ENCODE data around the gene TLX2. TPM values are rescaled to one million over a fixed set of nuclear protein-coding genes. Genes with fewer than 3 reads are reported as not detected.

Gene TLX2
- total and polyA plus RNA-seq, 2 experiments from 2014 or later = not detected

- peaks cover 23% of the 10 kb centered on the region for H3K79me2 ChIP-seq (ENCODE audit: insufficient read depth)
- H3F3A ChIP-seq (ENCODE audit: insufficient read depth) = no peaks in the 10 kb centered on the region
- peaks cover 7% of the 10 kb centered on the region for H3K4me1 ChIP-seq (ENCODE audit: insufficient read depth)
- 0 out of 2 replicates have a peak, but pooled peaks cover 11% of the 10 kb centered on the region for H3K36me3 ChIP-seq (ENCODE audit: low read depth)
- no peak overlapping the region for H2AFZ ChIP-seq
- in situ Hi-C loops (cut with MboI) = no loop called here
- H3K9ac ChIP-seq = no peak overlapping the region
- DNase-seq = no peak
- H3K9me2 ChIP-seq (ENCODE audit: insufficient read depth) = no peaks in the 10 kb centered on the region
- H3K9me3 ChIP-seq (ENCODE audit: low read depth) = no peaks in the 10 kb centered on the region
- TF ChIP-seq EZH2phosphoT487 (IDR thresholded peaks at IDR 0.05; ENCODE audit: insufficient read depth, low read depth) (no peak), EZH2 (IDR thresholded peaks at IDR 0.05; ENCODE audit: insufficient read depth, poor library complexity, severe bottlenecking) (no peak)
- WGBS, 2 experiments (ENCODE audit: low coverage in 1 of 2, low lambda C conversion rate in 2 of 2, missing lambda C conversion rate in 2 of 2) = 60 to 63% methylated on average over 9 of the region's 9 CpGs
- no peak overlapping the region for H3K27ac ChIP-seq
- H3K4me2 ChIP-seq (ENCODE audit: unreplicated experiment) = no peak overlapping the region
- no peak overlapping the region for H3K4me3 ChIP-seq
- no peaks in the 10 kb centered on the region for H4K20me1 ChIP-seq (ENCODE audit: insufficient read depth)
- H3K27me3 ChIP-seq (replicated peaks; ENCODE audit: insufficient read depth) = peaks cover 11% of the 10 kb centered on the region
These were observed 9.8 kb downstream of the TLX2 start for GRCh38 chr2:74524005-74524404.

GRCh38 chr2:74524955-74525716, 10.9 kb downstream of the TLX2 start:
- Histone ChIP-seq H3K79me2 (ENCODE audit: insufficient read depth) (peaks cover 30% of the 10 kb centered on the region), H3K4me1 (ENCODE audit: insufficient read depth) (peaks cover 7% of the 10 kb centered on the region), H3K4me3 (no peak overlapping the region), H2AFZ (no peak overlapping the region), H3K36me3 (ENCODE audit: low read depth) (0 out of 2 replicates have a peak, but pooled peaks cover 11% of the 10 kb centered on the region), H3K27me3 (replicated peaks; ENCODE audit: insufficient read depth) (no peaks in the 10 kb centered on the region), H3K9ac (no peak overlapping the region), H3K4me2 (ENCODE audit: unreplicated experiment) (no peak overlapping the region), H3K27ac (no peak overlapping the region), H4K20me1 (ENCODE audit: insufficient read depth) (no peaks in the 10 kb centered on the region), H3F3A (ENCODE audit: insufficient read depth) (no peaks in the 10 kb centered on the region), H3K9me3 (ENCODE audit: low read depth) (no peaks in the 10 kb centered on the region), H3K9me2 (ENCODE audit: insufficient read depth) (no peaks in the 10 kb centered on the region)
- no peak for DNase-seq
- 79 to 80% methylated on average over 10 of the region's 10 CpGs for WGBS, 2 experiments (ENCODE audit: low coverage in 1 of 2, low lambda C conversion rate in 2 of 2, missing lambda C conversion rate in 2 of 2)
- TF ChIP-seq EZH2 (IDR thresholded peaks at IDR 0.05; ENCODE audit: insufficient read depth, poor library complexity, severe bottlenecking) (no peak), EZH2phosphoT487 (IDR thresholded peaks at IDR 0.05; ENCODE audit: insufficient read depth, low read depth) (no peak)
- in situ Hi-C loops (cut with MboI) = no loop called here

- H3K4me2 ChIP-seq (ENCODE audit: unreplicated experiment) = no peak within 1 kb of the TSS
- H3K4me1 ChIP-seq (ENCODE audit: insufficient read depth) = peaks cover 10% of the 10 kb centered on the region
- 87 to 89% methylated on average over 11 of the region's 11 CpGs for WGBS, 2 experiments (ENCODE audit: low coverage in 1 of 2, low lambda C conversion rate in 2 of 2, missing lambda C conversion rate in 2 of 2)
- no peak within 1 kb of the TSS for H3K27ac ChIP-seq
- H3K9me3 ChIP-seq (ENCODE audit: low read depth) = no peaks in the 10 kb centered on the region
- no peak within 1 kb of the TSS for H3K9ac ChIP-seq
- 0 out of 2 replicates have a peak, but pooled peaks cover 11% of the 10 kb centered on the region for H3K36me3 ChIP-seq (ENCODE audit: low read depth)
- no peaks in the 10 kb centered on the region for H3K27me3 ChIP-seq (replicated peaks; ENCODE audit: insufficient read depth)
- H3K9me2 ChIP-seq (ENCODE audit: insufficient read depth) = no peaks in the 10 kb centered on the region
- no peak within 1 kb of the TSS for H2AFZ ChIP-seq
- in situ Hi-C loops (cut with MboI) = no loop called here
- peak; percentile 57 for DNase-seq
- no peaks in the 10 kb centered on the region for H4K20me1 ChIP-seq (ENCODE audit: insufficient read depth)
- peaks cover 39% of the 10 kb centered on the region for H3K79me2 ChIP-seq (ENCODE audit: insufficient read depth)
- no peaks in the 10 kb centered on the region for H3F3A ChIP-seq (ENCODE audit: insufficient read depth)
- no peak within 1 kb of the TSS for H3K4me3 ChIP-seq
- TF ChIP-seq EZH2 (IDR thresholded peaks at IDR 0.05; ENCODE audit: insufficient read depth, poor library complexity, severe bottlenecking) (no peak), EZH2phosphoT487 (IDR thresholded peaks at IDR 0.05; ENCODE audit: insufficient read depth, low read depth) (no peak)
These were observed 11.7 kb downstream of the TLX2 start, which contains the start of gene DQX1 for GRCh38 chr2:74525717-74526648. DQX1 (minus strand) TSS chr2:74526231; CDS start chr2:74525729, 502 bp downstream.

- H3K27ac ChIP-seq = no peak overlapping the region
- no peaks in the 10 kb centered on the region for H4K20me1 ChIP-seq (ENCODE audit: insufficient read depth)
- no peak overlapping the region for H2AFZ ChIP-seq
- H3K27me3 ChIP-seq (replicated peaks; ENCODE audit: insufficient read depth) = no peaks in the 10 kb centered on the region
- H3K9ac ChIP-seq = no peak overlapping the region
- H3K4me2 ChIP-seq (ENCODE audit: unreplicated experiment) = no peak overlapping the region
- DNase-seq = no peak
- peaks cover 18% of the 10 kb centered on the region for H3K4me1 ChIP-seq (ENCODE audit: insufficient read depth)
- peaks cover 5% of the 10 kb centered on the region; the same call in 1 of the 2 replicates for H3F3A ChIP-seq (ENCODE audit: insufficient read depth)
- no peak overlapping the region for H3K4me3 ChIP-seq
- peaks cover 46% of the 10 kb centered on the region for H3K79me2 ChIP-seq (ENCODE audit: insufficient read depth)
- no peak for TF ChIP-seq EZH2phosphoT487 (IDR thresholded peaks at IDR 0.05; ENCODE audit: insufficient read depth, low read depth)
- no peak for TF ChIP-seq EZH2 (IDR thresholded peaks at IDR 0.05; ENCODE audit: insufficient read depth, poor library complexity, severe bottlenecking)
- no peaks in the 10 kb centered on the region for H3K9me2 ChIP-seq (ENCODE audit: insufficient read depth)
- 0 out of 2 replicates have a peak, but pooled peaks cover 11% of the 10 kb centered on the region for H3K36me3 ChIP-seq (ENCODE audit: low read depth)
- in situ Hi-C loops (cut with MboI) = no loop called here
- no peaks in the 10 kb centered on the region for H3K9me3 ChIP-seq (ENCODE audit: low read depth)
- WGBS, 2 experiments (ENCODE audit: low coverage in 1 of 2, low lambda C conversion rate in 2 of 2, missing lambda C conversion rate in 2 of 2) = 93 to 95% methylated on average over 11 of the region's 11 CpGs
These were observed 12.5 kb downstream of the TLX2 start for GRCh38 chr2:74526649-74527230.

Data from GM23248 (cell line).